OCI-LY3 (cell line): ENCODE measurements around the gene CASZ1.

ENCODE experiments used
- CTCF ChIP-seq: fragments of 200-600, 300-600 bp; sonication (generic); IDR thresholded peaks from 2 replicates; pipeline ENCODE4 v1.5.1; 2014; ENCODE audit warnings: antibody characterized with exemption, low read length, low read depth
- EZH2phosphoT487 ChIP-seq: fragments of 200-600 bp; shearing (Covaris generic); IDR thresholded peaks from 2 replicates; pipeline ENCODE4 v1.6.1; 2018; ENCODE audit warnings: antibody characterized with exemption, mixed run types, low read depth

GRCh38 chr1:10638559-10639005, 157.9 kb downstream of the CASZ1 start:
- TF ChIP-seq CTCF (no peak), EZH2phosphoT487 (no peak)
